Stimulated activated CD4-positive, alpha-beta T cell treated with anti-CD3 and anti-CD28 coated beads, TNF-alpha, amount 100 ng/mL, for 1 hour (primary cell): Measurements from ENCODE around the gene STK17A.
"Not testable (repeated sequence)": the region's sequence is repeated elsewhere in the genome, so short reads cannot be mapped to it uniquely, and the experiment has no call there.

ENCODE experiments used
- DNase-seq, 3 donors: peaks; one replicate each; pipeline ENCODE4 v3.0.0-alpha.2; 2020; ENCODE audit warnings: low read depth in 3 of 3, low spot score in 1 of 3

Gene STK17A

DNA sequence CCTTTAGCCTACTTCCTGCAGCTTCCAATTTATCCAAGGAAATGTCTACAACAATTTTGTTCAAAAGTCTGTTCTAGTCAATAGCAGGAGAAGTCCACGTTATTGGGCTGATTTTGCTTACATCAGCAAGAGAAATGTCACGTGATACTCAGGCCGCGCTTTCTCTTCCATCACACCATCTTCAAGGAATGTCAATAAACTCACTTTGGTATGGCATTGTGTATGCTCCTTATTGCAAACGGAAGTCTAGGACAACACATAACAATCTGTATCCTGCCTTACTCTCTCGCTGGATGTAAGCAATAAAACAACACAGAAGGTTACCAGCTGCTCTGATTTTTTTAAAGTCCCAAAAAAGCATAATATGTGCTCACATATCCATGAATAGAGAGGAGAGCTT, 17.1 kb upstream of the STK17A start:
- no peak for DNase-seq

DNA sequence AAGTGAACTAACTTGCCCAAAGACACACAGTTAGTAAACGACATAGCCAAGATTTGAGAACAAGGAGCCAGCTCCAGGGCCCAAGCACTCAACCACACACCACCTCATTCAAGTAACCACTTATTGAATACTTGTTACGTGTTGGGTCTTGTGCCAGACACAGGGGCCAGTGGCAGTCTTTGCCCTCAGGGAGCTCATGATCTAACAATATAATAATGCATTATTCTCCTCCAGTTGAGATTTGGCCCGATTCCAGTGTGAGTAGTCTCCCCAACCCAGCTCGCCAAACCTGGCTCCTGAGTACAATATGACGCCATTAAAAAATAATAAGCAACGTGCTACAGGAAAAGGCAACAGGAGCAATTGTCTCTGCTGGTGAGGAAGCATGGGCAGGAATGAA, 14.4 kb upstream of the STK17A start:
- no peak for DNase-seq

DNA sequence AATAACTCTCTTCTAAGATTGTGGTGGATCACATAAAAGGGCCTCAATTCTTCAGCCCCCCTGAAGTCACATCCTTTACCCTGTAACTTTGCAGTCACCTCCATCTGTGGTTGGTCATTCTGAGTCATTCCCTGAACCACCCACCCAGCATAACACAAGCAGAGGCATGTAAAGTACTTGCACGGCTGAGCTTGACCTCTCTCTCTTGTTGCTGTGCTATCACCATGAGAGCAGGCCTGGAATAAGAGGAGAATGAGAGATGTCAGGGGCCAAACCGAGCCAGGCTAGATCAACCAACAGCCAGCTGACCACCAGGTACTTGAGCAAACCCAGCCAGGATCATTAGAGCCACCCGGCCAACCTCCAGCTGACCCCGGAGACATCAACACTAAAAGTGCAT, 13.5 kb upstream of the STK17A start:
- DNase-seq: no peak

DNA sequence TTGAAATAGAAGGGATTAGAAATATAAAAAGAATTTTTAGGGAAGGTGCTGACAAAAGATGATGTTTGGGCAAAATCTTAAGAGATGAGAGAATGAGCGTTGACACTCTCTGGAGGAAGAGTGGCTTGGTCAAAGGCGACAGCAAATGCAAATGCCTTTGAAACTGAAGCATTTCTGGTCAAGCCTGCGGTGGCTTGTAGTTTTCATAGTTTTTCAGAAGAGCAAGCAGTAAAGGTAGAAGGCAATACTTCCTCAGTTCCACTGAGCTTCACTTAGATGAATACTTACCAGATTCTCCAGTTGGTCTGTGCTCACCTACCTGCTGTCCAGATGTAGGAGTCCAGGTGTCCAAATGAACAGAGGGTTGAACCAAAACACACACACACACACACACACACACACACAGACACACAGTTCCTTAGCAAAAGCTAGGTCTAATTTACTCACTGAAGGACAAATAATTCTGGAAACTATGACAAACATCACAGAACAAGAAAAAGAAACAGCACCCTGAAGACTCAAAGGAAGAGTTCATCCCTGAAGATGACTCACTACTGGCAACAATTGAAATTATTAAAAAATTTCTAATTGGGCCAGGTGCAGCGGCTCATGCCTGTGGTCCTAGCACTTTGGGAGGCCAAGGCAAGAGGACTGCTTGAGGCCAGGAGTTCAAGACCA, 12.1 kb upstream of the STK17A start:
- no peak for DNase-seq

DNA sequence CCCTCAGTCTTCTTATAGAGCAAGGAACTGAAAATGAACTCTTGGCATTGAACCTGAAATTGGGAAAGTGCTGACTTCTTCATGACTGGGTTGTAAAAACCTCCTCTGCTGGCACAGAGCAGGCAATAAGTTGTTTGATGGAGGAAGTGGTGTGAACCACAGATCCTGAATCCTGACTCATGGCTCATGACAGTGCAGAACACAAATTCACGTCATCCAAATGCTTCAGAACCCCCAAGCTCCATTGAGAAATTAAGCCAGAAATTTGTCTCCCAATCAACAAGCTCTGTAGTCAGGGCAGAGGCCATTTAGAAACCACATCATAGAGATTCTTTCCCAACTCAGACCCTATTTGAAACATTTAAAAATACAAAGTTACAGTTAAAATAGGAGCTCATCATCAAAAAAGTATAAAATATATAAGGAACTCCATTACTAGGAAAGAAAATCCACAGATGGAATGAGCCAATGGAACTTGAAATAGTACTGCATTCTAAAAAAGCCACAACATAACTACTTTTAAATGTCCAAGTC, 10.3 kb upstream of the STK17A start:
- no peak for DNase-seq

DNA sequence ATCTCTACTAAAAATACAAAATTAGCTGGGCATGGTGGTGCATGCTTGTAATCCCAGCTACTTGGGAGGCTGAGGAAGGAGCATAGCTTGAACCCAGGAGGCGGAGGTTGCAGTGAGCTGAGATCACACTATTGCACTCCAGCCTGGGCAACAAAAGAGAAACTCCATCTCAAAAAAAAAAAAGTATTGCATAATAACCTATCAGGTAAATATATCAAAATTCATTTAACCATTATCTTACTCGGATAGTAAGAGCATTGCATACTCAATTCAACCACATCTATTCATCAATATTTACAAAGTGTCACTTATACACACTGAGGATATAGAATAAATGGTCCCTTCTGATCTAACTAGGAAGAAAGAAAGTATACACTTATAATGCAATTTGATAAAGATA, 9.1 kb upstream of the STK17A start:
- DNase-seq: not testable (repeated sequence)

DNA sequence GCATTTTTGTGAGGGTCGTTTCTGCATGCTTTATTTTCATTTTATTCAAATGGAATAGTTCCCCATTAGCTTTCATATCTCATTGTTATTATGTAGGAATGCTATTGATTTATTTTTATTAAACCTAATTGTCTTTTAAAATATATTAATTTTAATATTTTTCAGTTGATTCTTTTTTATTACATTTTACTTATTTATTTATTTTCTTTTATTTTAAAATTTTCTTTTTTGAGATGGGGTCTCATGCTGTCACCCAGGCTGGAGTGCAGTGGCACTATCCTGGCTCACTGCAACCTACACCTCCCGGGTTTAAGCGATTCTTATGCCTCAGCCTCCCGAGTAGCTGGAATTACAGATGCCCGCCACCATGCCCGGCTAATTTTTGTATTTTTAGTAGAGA, 7.4 kb upstream of the STK17A start:
- no peak for DNase-seq

DNA sequence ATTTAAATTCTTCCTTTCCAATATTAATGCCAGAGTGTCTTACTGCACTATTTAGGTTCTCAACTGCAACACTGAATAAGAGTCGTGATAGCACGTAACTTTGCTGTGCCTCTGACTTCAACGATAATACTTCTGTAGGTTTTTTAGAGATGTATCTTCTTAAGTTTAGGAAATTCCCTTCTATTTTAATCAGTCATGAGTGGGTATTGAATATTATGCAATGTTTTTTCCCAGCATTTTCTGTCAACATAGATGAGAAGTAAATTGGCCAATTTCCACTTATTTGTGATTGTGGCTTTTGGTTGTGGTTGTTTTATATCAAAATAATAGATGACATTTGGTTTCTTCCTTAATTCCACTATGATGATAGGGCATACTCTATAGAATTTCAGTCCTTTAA, 6.7 kb upstream of the STK17A start:
- no peak for DNase-seq

DNA sequence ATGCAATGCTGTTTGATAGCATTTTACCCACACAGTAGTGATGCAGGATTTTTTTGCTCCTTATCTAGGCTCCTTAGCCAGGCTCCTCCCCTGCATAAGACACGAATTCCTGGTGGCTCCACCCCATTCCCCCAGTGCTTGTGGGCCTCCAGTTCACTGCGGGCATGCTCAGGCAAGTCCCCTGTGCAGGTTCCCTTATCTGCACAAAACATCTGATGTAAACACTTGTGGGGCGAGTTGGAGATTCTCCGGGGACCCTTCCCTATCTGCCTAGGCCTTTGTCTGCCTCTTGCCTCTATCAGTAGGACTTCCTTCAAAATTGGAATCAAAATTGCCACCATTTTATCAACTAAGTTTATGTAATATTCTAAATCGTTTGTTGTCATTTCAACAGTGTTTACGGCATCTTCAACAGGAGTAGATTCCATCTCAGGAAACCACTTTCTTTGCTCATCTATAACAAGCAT, 5.4 kb upstream of the STK17A start:
- DNase-seq: no peak

DNA sequence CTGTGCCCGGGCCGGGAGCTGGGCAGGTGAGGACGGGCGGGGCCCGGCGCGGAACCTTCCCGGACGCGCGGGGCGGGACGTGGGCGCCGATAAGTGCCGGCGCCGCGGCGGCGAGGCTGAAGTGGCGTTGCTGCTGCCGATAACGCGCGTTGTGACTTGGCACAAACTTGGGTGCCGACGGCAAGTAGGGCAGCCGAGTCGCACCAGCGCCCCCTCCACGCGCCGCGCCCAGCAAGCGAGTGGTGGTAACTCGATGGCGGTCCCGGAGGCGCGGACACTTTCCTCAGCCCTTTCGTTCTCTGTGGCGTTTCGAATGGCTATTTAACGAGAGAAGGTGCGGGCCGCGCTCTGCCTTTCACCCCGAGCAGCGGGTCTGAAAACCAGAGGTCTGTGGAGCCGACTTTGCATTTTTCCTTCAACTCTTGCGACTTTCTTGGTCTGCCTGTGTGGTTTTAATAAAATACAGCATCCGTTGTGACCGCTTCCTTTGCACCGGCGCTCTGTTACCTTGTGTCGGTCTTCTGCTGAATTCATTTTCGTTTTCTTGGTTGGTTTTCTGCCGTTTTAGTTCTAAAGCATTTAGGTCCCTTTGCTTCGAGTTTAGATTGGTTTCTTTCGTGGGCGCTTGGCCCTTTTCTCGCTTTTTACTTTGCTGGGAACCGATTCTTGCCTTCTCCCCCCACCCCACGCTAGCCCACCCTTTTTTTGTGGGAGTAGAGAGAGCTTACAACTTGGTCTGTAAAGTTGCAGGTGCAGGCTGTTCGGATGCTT, 701 bp downstream of the STK17A start:
- peak; percentile 31 to 47 (median 40) for DNase-seq

DNA sequence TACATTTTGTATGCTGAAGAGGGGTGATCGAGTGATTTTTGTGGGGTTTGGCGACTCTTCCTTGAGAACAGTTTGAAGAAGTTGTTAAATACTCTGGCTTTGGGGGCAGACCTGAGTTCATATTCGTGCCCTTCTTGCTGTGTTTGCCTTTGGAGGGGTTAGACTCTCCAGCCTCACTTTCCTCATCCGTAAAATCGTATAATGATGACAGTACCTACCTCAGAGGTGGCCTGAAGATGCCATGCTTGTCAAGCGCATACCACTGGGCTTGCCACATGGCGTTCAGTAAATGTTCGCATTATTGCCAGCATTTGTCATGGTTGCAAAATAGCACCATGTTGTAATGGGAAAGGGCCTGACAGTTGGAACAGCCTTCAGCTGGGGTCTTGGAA, 1.3 kb downstream of the STK17A start:
- no peak for DNase-seq

DNA sequence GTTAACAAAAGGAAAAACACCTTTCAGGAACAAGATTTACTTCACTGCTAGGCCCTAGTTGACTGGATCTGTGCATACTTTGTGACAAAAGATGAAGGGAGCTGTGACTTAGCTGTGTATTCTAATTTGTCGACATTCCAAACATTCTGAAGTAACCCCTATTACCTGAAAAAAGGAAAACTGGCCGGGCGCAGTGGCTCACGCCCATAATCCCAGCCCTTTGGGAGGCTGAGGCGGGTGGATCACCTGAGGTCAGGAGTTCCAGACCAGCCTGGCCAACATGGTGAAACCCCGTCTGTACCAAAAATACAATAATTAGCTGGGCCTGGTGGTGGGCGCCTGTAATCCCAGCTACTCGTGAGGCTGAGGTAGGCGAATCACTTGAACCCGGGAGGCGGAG, 1.8 kb downstream of the STK17A start:
- not testable (repeated sequence) for DNase-seq

DNA sequence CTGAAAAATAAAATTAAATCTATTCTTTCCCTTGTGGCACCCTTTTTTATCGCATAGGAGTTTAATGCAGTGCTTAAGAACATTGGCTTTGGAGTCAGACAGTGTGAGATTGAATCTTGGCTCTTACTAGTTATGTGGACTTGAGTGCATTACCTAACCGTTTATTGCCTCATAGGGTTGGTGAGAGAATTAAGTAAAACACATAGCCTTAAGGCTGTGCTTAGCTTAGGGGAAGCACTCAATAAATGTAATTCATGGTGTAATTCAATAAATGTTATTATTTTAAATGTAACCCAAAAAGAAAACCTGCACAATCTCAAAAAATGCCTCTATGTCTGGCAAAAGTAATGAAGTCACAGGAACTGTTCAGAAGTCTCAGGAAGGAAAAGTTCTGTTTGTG, 2.7 kb downstream of the STK17A start:
- no peak for DNase-seq

DNA sequence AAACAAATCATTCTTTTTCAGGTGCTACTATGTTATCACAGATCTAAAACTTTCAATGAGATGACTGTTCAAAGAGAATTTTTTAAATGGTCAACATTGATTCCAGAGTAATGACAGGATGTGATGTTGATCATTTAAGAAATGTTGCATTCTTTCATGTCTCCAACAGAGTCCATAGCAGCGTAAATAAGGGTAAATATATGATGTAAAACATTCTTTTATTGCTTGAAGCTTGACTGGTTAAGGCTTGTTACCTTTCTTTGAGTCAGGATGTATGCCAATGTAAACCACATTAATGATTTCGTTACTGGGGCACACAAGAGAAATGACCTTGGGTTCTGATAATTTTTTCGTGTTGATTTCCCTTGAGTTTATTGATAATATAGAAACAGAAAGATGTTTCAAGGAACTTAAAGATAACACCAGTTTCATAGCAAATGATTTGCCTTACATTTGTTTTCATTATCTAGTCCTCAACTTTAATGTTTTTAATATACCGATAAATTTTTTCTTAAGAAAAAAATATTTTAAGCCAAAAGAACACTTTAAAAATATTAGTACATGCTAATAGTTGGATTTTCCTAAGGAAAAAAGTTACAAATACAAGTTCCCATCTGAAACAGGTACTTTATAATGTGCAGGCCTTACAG, 3.5 kb downstream of the STK17A start:
- no peak for DNase-seq

DNA sequence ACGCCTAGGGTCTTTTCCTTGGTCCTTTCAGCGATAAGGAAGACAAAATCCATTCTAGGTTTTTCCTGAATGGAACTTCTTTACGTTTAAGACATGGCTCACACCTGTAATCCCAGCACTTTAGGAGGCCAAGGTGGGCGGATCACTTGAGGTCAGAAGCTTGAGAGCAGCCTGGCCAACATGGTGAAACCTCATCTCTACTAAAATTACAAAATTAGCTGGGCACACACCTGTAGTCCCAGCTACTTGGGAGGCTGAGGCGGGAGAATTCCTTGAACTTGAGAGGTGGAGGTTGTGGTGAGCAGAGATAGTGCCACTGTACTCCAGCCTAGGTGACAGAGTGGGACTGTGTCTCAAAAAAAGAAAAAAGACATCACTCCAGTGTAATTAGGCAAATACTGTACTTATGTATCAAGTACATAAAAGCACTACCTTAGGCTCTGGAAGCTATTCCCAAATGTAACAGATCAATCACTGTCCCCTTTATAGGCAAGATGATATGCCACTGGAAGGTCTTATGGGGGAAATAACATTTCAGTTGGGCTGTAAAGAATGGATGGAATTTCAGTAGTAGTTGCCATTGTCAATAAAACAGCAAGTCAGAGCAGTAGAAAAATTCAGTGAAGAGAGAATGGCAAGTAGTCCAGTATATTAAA, 5.7 kb downstream of the STK17A start:
- no peak for DNase-seq

DNA sequence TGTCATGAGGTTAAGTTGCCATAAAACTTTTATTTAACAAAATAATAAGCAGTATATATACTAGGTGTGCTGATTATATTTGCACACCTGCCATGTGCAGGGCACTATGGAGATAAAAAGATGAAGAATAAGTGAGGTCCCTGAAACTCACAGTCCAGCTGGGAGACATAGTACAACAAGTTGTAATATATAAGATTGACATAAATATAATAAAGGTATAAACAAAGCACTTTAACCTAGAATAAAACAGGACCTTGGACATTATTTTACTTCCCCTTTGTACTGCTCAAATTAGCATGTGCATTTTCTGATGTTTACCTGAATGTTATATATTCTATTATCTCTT, 6.2 kb downstream of the STK17A start:
- no peak for DNase-seq

DNA sequence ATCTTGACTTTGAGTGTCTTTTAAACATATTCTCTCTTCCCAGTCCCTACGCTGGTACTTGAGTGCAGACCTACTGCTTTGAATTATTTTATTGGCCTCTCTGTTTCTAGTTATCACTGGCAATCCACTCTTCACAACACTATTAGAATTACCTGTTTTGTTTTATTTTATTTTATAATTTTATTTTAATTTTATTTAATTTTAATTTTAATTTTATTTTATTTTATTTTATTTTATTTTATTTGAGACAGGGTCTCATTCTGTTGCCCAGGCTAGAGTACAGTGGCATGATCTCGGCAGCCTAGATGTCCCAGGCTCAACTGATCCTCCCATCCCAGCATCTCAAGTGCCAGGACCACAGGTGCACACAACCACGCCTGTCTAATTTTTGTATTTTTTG, 6.8 kb downstream of the STK17A start:
- no peak for DNase-seq

DNA sequence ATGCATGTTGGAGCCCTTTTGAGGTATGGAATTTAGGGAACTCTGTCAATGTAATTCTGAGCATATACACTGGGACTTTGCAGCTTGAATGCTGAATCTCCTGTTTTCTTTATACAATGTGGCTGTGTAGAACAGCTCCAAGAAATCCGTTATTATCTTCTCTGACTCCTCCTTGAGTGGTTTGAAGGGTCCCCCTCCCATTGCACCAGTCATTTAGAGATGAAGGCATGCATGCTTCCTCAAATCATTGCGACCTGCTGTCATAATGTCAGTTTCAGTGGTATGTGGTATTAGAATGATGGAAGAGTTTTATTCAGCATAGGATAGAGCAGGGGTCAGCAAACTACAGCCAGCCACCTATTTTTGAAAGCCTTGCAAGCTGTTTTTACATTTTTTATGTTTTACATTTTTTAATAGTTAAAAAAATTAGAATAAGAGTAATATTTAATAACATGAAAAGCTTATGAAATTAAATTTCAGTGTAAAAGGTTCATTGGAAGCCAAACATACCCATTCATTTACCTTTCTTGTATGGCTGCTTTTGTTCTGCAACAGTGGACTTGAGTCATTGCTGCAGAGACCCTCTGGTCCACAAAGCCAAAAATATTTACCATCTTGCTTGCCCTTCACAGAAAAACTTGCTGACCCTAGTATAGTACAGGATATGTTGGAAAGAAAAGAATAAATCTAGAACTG, 8.1 kb downstream of the STK17A start:
- DNase-seq: no peak

DNA sequence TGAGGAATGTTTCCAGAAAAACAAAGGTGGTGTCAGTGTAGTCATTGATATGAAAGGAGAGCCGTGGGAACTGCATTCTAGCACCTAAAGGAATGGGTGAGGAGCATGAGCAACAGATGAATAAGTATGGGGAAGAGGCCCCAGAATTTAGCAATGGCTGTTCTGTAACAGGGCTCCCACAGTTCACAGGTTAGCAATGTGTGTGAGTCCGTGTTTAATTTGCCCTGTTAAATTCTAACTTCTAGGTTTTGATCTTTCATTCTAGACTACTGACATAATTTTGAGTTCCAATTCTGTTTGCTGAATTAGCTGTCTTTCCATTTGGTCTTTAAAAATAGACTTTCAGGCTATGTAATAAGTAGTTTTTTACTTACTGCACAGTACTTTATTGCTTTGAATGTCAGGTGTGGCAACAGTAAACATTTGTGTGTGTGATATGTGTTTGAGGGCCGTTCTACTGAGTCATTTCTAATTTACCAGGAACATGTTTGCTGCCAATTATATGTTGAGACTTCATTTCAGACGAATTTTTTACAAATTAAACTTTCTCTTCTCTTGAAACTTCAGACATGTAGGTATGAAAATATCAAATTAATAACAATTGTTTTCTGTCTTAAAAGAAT, 8.8 kb downstream of the STK17A start:
- DNase-seq: no peak

DNA sequence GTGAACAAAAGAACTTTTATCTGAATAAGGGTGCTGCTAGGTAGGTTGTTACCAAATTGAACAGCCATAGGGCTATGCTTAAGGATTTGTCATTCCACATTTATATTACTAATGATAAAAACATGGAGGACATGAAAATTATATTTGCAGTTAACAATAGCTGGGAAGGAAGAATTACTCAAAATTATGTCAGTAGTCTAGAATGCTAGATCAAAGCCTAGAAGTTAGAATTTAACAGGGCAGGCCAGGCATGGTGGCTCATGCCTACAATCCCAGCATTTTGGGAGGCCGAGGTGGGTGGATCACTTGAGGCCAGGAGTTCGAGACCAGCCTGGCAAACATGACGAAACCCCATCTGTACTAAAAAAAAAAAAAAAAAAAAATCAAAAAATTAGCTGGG, 9.4 kb downstream of the STK17A start:
- no peak for DNase-seq

DNA sequence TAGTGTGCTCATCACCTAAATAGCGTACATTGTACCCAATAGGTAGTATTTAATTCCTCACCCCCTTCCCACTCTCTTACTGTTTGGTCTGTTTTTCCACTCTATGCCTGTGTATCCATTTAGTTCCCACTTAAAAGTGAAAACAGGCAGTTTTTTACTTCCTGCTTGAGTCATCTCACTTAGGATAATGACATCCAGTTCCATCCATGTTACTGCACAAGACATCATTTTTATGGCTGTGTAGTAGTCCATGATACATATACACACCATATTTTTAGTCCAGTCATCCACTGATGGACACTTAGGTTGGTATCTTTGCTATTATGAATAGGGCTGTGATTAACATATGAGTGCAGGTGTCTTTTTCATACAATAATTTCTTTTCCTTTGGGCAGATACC, 10.1 kb downstream of the STK17A start:
- DNase-seq: no peak
